Suprapubic skin (tissue), 4 donors: ENCODE data around the gene PXMP2. TPM values are rescaled to one million over a fixed set of nuclear protein-coding genes. Genes with fewer than 3 reads are reported as not detected.

Experiments
- DNase-seq, 2 donors: peaks; one replicate each; pipeline ENCODE4 v3.0.0-alpha.2; 2019; ENCODE audit warnings: low spot score in 2 of 2
- H3K27ac ChIP-seq: fragments of 200-600 bp; sonication (generic); one replicate; pipeline ENCODE4 v1.5.1; 2019
- H3K27me3 ChIP-seq: fragments of 200-600 bp; sonication (generic); one replicate; pipeline ENCODE4 v1.5.1; 2019
- H3K36me3 ChIP-seq: fragments of 200-600 bp; sonication (generic); one replicate; pipeline ENCODE4 v1.5.1; 2019
- H3K4me1 ChIP-seq: fragments of 200-600 bp; sonication (generic); one replicate; pipeline ENCODE4 v1.5.1; 2019
- H3K4me3 ChIP-seq: fragments of 200-600 bp; sonication (generic); one replicate; pipeline ENCODE4 v1.5.1; 2019; ENCODE audit warnings: mild to moderate bottlenecking
- H3K9me3 ChIP-seq: fragments of 200-600 bp; sonication (generic); one replicate; pipeline ENCODE4 v1.5.1; 2019
- EP300 ChIP-seq: sonication (generic); formaldehyde crosslinking; IDR thresholded peaks from one replicate; pipeline ENCODE4 v1.6.1; 2017; ENCODE audit warnings: antibody characterized with exemption
- POLR2A ChIP-seq, 2 donors: fragments of 450-650 bp; IDR thresholded peaks; one replicate each; pipeline ENCODE4 v1.6.1; 2017; ENCODE audit warnings: antibody characterized with exemption in 2 of 2, mild to moderate bottlenecking in 2 of 2, moderate library complexity in 2 of 2
- POLR2AphosphoS5 ChIP-seq, 3 donors: sonication (generic); formaldehyde crosslinking; IDR thresholded peaks; one replicate each; pipeline ENCODE4 v1.6.1; 2017; ENCODE audit warnings: antibody characterized with exemption in 3 of 3
- WGBS: methylation state at CpG from one replicate; pipeline ENCODE4 v1.1.5; 2018; 5-methylcytosine and 5-hydroxymethylcytosine counted together
- total RNA-seq, 4 donors: library from RNA; depleted of rRNA; stranded (reverse); fragments of >200 nt; gene quantifications; one replicate each; pipeline ENCODE4 v1.1.0, GENCODE V29; 2016
- TF ChIP-seq, protein P1 (sequence below), 2 donors: fragments of 200-600 bp in 1 of 2; fragments of 450-650 bp in 1 of 2; sonication (generic) in 1 of 2; IDR thresholded peaks; one replicate each; pipeline ENCODE4 v1.5.1; 2016 to 2019; ENCODE audit warnings: antibody characterized with exemption in 2 of 2, mild to moderate bottlenecking in 1 of 2, moderate library complexity in 1 of 2

PXMP2 gene
- total RNA-seq, 4 donors from 2014 or later: 10.0 to 30.0 (median 22.4) TPM

DNA sequence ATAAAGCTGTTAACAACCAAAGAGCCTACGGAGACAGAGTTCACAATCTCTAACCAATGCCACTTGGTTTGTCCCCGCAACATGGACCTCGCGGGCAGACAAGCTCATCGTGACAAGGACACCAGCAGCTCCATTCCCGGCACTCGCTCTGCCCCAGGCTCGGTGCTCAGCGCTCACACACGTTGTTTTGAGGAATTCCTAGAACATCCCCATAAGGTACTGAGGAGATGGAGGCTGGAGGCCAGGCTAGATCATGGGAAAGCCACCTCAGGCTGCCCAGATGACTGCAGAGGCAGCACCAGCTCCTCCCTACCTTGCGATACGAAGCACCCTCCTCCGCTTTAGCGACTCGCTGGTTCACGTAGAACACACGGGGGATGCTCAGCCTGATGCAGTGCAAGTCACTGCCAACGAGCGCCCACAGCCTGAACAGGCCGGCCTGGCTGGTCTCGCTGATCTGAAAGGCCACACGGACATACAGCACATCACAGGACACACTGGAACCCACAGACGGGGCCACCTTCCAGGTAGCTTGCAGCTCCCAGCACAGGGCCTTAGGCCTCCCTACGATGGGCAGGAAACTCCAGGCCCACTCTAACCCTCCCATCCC is 38.7 kb upstream of the PXMP2 start:
- no peak overlapping the region for H3K4me3 ChIP-seq
- no peak overlapping the region for H3K27ac ChIP-seq
- TF ChIP-seq POLR2AphosphoS5 (IDR thresholded peaks at IDR 0.05): no peak
- TF ChIP-seq, protein P1, sequence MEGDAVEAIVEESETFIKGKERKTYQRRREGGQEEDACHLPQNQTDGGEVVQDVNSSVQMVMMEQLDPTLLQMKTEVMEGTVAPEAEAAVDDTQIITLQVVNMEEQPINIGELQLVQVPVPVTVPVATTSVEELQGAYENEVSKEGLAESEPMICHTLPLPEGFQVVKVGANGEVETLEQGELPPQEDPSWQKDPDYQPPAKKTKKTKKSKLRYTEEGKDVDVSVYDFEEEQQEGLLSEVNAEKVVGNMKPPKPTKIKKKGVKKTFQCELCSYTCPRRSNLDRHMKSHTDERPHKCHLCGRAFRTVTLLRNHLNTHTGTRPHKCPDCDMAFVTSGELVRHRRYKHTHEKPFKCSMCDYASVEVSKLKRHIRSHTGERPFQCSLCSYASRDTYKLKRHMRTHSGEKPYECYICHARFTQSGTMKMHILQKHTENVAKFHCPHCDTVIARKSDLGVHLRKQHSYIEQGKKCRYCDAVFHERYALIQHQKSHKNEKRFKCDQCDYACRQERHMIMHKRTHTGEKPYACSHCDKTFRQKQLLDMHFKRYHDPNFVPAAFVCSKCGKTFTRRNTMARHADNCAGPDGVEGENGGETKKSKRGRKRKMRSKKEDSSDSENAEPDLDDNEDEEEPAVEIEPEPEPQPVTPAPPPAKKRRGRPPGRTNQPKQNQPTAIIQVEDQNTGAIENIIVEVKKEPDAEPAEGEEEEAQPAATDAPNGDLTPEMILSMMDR (IDR thresholded peaks at IDR 0.05): no peak
- no peak for TF ChIP-seq POLR2A (IDR thresholded peaks at IDR 0.05)
- no peak for TF ChIP-seq EP300
- H3K36me3 ChIP-seq: peaks cover 67% of the 10 kb centered on the region
- H3K27me3 ChIP-seq: no peaks in the 10 kb centered on the region
- WGBS: 92% methylated on average over 12 of the region's 24 CpGs
- H3K4me1 ChIP-seq: no peaks in the 10 kb centered on the region
- H3K9me3 ChIP-seq: no peaks in the 10 kb centered on the region
- DNase-seq: no peak

DNA sequence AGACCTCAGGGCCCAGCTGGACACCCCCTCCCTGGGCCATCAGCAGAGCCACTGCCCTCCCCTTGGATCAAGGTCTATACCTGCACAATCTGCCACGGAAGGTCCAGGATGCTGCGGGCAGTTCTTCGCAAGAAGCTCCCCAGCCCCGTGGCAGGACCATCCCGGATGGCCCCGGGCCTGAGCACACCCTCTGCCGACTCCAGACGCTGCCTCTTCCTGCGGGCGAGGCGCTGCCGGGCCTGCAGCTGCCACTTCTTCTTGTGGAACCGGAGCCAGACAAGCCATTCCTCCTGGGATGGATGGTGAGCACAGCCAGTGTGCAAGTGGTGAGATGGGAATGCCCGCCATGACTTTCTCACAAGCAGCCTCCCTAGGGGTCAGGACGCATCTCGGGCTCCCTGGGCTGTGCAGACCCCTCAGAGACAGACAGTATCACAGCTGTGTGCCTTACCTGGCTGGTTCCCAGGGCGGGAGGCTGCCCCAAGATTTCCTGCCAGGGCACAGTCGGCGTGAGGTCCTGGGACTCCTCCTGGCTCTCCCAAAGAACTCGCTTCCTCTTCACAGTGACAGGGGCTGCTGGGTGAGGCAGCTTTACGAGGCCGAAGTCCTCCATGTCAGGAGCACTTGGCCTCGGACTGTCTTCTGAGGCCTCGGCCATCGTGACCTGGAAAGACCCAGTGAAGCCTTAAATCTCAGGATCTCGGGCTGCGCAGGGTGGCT is 38.0 kb upstream of the PXMP2 start:
- Histone ChIP-seq H3K27ac (no peak overlapping the region), H3K36me3 (peaks cover 70% of the 10 kb centered on the region), H3K4me3 (no peak overlapping the region), H3K4me1 (no peaks in the 10 kb centered on the region), H3K27me3 (no peaks in the 10 kb centered on the region), H3K9me3 (no peaks in the 10 kb centered on the region)
- no peak for DNase-seq
- 92% methylated on average over 14 of the region's 27 CpGs for WGBS
- TF ChIP-seq, protein P1 (IDR thresholded peaks at IDR 0.05): no peak
- TF ChIP-seq POLR2A (IDR thresholded peaks at IDR 0.05) (no peak), POLR2AphosphoS5 (IDR thresholded peaks at IDR 0.05) (no peak), EP300 (no peak)

DNA sequence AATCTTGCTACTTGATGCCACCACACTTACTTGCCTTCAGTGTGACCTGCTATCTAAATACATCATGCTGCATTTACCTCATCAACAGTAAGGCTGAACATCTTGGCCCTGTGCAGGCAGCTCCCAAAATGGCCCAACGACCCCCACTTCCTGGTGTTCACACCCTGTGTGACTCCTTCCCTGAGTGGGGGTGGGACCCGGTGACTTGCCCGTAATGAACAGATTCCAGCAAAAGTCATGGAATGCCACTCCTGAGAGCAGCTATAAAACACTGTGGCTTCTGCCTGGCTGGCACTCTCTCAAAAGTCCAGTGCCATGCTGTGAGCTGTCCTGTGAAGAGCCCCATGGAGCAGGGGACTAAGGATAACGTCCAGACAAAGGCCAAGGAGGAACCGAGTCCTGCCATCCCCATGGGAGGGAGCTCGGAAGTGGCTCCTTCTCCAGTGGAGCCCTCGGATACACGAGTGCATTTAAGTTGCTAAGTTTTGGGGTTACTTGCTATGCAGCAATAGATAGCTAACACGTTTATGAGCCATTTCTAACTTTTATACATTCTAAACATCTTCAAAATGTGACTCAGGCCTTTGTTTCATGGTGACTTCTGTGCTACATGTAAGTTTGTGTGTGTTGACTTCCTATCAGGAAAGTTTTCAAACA is 35.8 kb upstream of the PXMP2 start:
- peaks cover 82% of the 10 kb centered on the region for H3K36me3 ChIP-seq
- H3K4me1 ChIP-seq: no peaks in the 10 kb centered on the region
- no peaks in the 10 kb centered on the region for H3K9me3 ChIP-seq
- WGBS: 87% methylated on average over 8 of the region's 9 CpGs
- H3K27me3 ChIP-seq: no peaks in the 10 kb centered on the region
- DNase-seq: no peak
- TF ChIP-seq POLR2A (IDR thresholded peaks at IDR 0.05) (no peak), POLR2AphosphoS5 (IDR thresholded peaks at IDR 0.05) (no peak), EP300 (no peak)
- TF ChIP-seq, protein P1 (IDR thresholded peaks at IDR 0.05): no peak
- no peak overlapping the region for H3K27ac ChIP-seq
- no peak overlapping the region for H3K4me3 ChIP-seq

DNA sequence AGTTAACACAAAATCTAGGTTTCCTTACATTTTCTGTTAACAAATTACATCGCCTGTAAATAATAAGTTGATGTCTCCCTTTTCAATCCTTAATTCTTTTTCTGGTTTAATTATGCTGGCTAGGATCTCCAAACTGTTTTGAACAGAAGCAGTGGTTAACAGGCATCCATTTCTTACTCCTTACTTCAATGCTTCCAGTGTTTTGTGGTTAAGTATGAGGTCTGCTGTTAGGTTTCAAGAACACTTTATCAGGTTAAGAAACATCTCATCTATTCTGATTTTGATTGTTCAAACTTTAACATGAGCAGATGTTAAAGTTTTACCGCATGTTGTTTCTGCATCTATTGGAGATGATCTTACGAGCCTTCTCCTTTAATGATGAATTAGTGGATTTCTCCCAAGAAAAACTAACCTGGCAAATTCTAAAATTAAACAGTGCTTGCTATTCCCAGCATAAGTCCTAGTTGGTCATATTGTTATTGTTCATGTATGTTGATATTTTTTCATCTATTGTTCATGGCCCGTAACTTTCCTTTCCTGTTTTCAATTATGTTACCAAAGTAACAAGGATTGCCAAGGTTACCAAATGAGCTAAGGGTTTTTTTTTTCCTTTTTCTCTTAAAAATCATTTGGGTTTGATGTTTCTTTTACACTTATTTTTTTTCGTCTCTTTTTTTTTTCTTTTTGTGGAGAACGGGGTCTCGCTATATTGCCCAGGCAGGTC is 33.7 kb upstream of the PXMP2 start:
- Histone ChIP-seq H3K27ac (no peak overlapping the region), H3K27me3 (no peaks in the 10 kb centered on the region), H3K36me3 (peaks cover 82% of the 10 kb centered on the region), H3K4me3 (no peak overlapping the region), H3K9me3 (no peaks in the 10 kb centered on the region), H3K4me1 (no peaks in the 10 kb centered on the region)
- no peak for DNase-seq
- WGBS: 82% methylated on average over 7 of the region's 7 CpGs
- TF ChIP-seq EP300: no peak
- TF ChIP-seq, protein P1 (IDR thresholded peaks at IDR 0.05): no peak
- no peak for TF ChIP-seq POLR2A (IDR thresholded peaks at IDR 0.05)
